GM19240 (cell line): ENCODE measurements around the gene SRGAP1.

Experiments
- DNase-seq: peaks from one replicate; pipeline ENCODE4 v3.0.0; 2011; ENCODE audit warnings: low spot score; ENCODE audit not compliant: insufficient read length

SRGAP1 gene

DNA sequence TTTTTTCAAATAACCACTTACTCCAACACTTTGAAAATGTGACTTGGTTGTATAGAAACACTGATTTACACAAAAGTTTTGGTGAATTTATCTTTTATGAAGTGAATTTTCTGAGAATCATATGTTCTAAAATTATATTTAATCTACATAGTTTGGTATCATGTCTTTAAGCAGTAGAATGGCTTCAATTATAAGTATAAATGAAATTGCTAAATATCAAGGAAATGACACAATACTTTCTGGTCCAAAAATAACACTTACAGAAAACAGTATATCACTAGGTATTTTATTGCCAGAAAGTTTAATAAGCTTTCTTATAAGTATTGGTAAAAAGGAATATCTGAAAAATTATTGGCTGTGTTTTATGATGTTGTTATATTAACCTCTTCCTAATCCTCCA lies 90.9 kb downstream of the SRGAP1 start:
- DNase-seq, result no peak

DNA sequence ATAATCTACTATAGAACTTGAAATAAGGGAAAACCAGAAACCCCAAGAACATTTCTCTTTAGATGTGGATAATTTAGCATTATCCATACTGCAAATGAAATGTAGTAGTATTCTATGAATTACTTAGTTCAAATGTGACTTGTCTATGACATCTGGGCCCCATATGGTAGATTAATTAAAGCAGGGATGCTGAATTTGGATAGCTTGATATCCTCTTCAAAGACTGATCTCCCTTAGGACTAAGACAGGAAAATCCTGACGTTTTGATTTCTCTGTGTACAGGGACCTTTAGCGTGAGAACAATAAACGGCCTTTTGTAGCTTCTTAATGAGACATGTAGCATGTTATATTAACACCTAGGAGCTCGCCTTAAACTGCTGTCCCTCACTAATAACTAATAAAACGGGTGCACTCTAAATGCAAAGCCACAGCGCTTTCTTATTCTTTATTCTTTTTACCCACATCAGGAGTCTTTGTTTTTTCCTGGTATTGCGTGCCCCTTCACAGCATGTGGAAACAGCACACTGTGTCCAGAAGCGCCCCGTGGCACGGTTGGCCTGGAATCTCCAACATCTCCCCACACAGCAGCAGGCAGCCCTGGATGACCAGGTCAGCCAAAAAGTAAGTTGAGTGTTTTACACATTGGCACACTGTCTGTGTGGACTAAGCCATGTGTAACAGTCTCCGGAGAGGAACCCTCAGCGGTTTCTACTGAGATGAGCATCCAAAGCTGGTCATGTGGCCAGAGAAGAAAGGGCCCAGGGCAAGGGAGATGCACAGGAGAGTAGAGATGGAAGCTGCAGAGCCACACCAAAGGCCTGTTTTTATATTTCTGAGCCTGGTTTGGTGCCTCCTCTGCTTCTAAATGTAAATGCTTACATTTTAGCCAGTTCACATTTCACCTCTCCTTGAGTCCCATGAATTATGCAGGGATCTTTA lies 93.1 kb downstream of the SRGAP1 start:
- DNase-seq, result no peak

DNA sequence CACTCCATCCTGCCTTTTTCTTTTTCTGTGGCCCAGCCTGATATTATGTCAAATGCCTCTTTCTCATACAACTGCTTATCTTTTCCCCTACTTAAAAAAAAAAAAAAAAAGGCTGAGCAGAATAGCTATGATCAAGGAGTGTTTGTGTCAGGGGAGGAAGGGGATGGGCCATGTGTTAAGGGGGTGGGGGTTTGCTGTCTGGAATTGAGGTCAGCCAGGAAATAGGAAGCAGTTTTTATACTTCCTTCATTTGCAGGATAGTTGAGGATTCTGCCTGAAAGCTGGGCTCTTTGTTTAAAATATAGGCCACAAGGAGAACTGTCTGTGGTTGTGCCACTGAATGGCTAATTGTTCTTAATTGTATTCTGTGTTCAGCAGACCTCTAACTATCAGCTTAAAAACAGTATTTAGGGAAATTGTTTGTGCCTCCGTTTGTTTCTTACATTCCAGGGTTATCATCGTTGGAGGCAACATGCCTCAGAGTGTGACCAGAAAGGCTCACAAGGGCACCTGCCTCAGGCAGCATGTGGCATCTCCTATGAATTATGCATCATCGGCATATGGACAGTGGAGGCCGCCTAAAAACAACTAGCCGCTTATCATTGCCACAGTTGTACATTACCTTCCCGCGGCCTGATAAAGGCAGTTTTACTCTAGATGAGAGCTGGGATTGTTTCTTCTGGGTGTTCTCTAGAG lies 96.0 kb downstream of the SRGAP1 start:
- no peak for DNase-seq

DNA sequence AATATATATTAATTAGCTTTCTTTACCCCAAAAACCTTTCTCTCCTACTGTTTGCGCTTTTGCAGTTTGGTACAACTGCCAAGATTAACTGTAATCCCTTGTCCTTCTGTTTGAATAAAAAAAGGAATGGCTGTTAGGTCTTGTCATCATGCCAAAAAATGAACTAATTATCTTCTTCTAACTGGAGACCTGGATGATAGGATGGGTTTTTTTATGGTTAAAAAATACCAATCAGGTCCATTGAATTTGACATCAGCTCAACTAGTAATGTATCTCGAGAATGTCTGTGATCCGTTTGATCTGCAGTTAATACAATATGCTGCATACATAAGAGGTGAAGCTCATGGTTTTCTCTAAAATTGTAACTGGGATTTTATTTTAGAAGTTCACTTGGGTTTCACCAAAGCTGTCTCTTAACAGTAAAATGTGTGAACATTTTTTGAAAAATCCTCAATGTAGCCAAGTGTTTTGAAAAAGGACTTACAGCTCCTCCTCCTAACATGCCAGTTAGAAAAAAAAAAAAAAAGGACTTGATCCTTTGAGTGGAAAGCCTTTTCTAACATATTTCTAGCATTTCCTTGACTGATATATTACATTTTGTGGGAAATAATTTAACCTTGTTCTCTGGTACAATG lies 96.8 kb downstream of the SRGAP1 start:
- DNase-seq, result no peak

DNA sequence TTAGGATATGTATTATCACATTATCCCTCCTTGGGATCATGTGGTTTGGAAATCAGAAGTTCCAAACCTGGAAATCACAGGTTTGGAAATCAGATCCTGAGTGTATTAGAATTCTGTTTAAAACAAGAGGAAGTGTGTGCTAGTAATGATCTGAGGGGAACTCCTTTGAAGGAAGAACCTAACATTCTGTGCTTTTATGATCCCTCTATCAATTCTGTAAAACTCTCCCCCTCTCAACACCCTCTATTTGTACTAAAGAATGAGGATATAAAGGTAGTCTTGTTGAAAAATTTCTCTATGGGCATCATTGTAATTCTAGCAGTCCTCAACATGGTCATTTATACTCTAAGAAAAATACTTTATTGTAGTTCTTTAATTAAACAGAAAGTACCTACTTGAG lies 97.4 kb downstream of the SRGAP1 start:
- DNase-seq, result no peak

DNA sequence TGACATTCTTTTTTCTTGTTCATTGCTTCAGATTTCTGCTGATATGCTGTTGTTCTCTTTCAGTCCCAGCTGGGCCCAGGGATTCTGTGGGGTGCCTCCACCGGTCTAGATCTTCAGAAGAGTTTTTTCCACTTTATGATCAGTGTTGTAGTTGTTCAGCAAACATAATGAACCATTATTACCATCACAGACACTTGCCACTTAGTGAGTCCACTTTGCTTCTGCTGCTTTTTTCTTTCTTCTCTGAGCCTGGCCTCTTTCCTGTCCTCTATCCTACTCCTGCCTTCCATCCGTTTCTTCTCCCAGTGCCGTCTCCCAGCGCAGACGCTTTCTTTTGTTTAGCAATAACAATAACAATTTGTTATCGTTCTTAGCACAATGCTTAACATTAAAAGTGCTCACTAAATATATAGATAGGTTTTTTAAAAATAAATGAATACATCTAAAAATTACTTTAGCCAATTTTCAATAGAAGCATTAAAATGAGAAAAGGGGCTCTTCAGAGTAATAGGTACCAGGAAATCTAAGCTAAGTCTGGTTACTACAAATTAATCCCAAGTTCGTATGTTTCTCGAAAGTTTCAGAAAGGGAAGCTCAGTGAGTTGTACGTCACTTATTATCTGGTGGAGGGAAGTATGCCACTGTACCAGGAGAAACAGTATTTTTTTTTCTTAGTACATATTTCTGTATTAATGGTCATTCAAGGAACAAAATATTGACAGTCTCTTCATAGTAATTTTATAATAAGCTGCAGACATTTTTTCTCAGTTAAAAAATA lies 98.2 kb downstream of the SRGAP1 start:
- no peak for DNase-seq

DNA sequence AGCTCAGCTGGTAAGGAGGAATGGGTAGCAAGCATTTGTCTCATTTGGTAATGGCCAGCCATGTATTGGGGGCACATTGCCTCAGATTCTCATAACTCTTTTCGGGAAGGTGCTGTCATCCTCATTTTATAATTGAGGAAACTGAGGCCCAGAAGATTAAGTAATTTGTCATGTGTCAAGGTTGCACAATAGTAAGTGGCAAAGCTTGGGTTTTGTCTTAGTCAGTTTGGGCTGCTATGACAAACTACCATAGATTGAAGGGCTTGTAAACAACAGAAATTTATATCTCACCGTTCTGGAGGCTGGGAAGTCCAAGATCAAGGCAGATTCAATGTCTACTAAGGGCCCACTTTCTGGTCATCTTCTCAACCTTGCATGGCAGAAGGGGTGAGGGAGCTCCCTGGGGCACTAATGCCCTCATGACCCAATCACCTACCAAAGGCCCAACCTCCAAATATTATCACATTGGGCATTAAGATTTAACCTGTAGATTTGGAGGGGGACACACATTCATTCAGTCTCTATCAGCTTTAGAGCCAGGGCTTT lies 99.6 kb downstream of the SRGAP1 start:
- DNase-seq, result no peak

DNA sequence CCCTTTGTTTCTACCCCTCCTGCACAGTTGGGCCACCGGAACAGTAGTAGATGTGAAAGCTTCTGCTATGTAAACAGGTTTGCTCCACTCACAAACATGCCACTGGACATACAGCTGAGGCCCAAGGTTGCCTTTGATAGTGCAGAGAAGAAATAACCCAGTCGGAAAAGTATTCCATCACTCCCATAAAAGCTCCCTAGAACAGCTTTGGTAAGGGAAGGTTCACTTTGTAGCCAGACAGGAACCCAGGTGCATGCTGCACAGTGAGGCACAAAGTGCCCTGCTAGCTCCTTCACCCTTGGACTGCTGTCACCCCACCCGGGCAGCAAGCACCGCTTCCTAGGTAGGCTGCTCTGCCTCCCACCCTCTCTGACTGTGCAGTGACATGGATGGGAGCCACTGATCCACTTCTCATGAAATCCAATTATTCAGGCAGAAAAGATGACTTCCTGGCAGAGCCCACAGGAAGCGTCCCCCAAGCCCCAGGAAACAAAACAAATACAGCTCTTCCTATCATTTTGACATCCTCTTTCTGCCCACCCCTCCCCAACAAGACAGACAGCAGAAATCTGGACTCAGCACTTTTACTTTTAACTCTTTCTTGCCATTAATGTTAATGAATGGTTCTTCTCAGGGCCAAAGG lies 100.2 kb downstream of the SRGAP1 start:
- DNase-seq, result no peak

DNA sequence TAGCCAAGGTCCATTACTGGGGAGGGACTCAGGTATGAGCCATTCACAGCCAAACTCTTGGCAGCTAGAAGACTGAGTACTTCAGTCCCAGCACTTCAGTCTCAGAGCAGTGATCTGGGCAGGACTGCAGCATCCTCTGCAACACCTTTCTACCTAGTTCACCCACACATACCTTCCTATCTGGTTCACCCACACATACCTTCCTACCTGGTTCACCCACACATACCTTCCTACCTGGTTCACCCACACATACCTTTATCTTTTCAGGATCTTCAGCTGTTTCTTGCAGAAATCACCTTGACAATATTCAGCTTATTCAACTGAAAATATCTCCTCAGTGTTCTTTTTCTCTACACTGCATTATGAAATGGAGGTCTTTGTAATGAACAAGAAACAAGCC lies 101.3 kb downstream of the SRGAP1 start:
- no peak for DNase-seq

DNA sequence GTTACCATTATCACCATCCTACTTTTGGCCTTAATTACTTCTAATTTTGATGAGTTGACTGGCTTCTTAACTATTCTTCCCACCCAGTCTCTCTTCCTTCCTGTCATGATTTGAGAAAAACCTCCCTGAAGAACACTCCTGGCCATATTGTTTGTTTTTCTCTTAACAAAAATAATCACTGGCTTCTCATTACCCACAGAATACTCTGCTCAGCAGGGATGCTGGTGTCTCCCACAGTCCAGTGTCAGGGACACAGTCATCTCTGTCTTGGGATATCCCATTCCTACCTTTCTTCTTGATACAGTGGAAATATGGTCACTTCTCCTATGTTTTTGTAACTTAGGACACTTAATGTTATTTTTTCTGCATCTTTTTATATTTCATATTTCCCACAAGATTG lies 103.7 kb downstream of the SRGAP1 start:
- no peak for DNase-seq

DNA sequence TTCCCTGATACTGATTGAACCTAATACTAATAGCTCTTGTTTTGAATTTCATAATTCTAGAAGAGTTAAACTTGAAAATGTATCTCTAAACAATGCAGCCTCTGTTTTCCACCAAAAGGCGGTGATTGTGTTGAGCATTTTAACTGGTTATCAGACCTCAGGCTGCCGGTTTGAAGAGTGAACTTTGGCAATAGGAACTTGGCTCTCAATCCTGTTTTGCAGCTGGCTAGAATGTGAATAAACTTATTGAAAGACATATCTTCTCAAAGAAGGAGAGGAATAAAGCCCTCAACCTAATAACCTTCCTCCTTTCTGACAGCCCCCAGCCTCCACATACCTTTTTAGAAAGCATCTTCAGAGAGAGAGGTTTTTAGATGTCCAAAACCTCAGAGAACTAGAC lies 105.4 kb downstream of the SRGAP1 start:
- DNase-seq, result no peak

DNA sequence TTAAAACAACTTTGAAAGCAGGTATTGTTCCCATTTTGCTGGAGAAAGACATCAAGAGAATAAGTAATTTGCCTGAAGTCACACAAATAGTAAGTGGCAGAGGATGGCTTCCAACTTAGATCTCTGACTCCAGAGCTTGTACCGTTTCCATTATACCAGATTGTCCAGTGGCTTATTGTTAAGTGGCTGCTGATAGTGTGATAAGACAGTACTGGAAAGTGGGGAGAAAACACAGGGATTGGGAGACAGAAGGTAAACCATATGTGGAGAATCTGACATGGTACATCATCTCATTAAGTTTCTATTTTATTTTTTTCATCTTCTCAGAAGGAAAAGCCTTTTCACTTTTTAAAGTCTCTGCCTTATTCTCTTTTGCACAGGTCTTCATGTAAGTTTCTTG lies 108.5 kb downstream of the SRGAP1 start:
- DNase-seq, result no peak

DNA sequence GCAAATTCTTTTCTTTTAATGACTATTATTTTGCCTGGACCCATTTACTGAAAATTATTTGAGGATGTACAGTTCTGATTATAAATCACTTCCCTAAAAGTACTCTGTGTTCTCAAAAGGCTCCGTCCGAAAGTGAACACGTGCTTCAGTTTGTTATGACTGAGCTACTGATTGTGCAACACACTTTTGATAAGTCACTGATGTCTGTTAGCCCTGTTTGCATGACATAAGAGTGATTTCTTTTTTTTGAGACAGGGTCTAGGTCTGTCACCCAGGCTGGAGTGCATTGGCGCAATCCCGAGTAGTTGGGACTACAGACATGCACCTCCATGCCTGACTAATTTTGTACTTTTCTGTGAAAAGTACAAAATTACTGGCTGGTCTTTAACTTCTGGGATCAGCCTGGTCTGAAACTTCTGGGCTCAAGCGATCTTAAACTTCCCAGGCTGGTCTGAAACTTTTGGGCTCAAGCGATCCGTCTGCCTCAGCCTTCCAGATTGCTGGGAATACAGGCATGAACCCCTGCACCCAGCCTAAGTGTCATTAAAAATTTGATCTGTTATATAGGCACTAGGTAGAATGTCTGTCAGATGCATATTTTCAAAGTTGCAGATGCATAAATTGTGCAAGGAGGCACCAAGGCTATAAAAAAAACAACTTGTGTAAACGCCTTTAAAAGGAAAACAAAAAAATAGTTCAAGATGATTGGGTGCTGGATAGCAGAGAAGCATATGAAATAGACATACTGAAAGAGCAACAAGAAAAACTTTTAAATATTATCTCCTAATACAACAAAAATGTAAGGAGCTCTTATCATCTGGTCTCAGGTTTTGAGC lies 111.5 kb downstream of the SRGAP1 start:
- DNase-seq, result no peak

DNA sequence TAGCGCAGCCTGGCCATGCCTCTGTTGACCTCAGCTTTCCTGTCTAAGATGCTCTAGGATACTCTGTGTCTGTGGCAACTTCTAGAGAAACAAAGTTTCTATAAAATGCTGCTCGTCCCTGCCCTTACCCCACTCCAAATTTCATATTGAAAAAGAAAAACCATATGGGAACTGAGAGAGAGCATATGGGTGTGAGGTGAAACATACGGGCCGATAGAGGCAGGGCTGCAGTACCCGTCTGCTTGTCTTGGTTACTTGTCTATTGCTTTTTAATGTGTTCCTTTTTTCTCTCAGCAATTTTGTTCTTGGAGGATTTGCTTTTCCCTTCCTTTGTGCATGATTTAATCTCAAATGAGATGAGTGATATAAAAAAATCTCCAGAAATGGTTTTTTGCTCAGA lies 113.0 kb downstream of the SRGAP1 start:
- no peak for DNase-seq

DNA sequence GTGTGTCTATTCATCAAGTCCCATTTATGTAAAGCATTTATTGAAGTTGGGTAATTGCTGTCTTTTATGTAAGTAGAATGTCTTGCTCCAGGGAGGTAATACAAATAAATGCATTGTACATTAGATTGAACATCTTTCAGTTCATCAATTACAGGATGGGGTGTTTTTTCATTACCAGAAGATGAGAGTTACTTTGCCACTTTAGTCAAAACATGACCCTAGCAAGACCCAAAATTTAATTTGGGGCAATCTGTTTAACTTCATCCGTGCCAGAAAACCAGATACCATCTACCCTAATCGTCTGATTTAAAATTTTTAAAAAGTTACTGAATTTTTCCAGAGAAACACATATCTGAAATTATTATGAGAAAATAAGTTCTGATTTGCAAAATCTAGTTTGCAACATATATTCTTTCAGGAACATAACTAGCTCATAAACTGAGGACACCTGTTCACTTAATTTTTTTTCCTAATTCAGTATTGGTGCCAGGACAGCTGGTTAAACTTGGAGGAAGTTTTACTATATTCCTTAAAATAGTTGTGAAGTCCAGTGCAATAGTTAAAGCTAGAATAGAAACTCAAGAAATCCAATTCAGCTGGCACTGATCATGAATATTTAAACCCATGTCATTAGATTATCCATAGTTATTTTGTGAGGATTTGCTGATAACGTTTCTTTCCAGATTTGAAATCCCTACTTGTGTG lies 114.5 kb downstream of the SRGAP1 start:
- no peak for DNase-seq

DNA sequence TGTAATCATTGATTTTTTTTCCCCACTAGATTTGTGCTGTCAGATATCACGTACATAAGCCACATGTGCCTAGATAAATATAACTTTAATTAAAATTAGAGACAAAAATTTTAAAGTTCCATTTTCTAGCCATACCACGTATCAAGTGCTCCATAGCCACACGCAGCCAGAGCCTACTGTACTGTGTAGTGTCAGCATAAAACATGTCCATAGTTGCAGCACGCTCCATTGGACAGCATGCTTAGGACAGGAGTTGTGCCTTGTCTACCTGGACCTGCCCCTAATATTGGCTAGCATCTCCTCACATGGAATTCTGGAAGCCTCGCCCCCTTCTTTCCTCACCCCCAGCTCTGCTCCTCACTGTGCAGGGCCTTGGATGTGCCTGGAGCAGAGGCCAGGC lies 116.5 kb downstream of the SRGAP1 start:
- DNase-seq, result no peak

DNA sequence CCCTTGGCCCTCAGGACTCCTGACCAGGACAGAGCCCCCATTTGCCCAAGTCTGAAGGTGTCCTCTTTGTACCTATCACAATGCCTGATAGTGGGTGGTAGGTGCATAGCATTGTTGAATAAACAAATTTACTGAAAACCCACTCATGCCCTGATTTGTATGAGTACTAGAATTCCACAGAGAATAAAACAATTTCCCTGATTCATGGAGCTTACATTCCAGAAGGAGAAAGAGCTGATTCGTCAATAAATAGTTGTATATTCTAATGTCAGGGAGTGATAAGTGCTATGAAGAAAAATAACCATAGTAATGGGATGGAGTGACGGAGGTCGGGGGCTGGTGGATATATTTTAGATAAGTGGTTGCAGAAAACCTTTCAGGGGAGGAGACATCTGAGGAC lies 117.0 kb downstream of the SRGAP1 start:
- DNase-seq, result no peak

DNA sequence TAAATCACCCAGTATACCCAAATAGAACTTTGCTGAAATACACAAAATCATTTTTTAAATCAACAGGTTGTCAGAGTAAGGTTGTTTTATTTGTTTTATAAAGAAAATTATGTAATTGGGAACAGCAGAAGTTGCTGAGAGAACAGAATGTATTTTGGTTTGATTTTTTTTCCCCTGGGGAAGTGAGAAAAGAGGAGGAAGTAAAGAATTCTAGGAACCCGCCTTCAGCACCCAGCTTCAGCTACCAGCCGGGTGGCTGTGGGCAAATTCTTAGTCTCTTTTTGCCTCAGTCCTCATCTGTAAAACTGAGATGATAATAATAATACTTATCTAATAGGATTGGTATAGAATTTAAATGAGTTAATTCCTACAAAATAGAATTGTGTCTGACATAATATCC lies 119.4 kb downstream of the SRGAP1 start:
- DNase-seq, result no peak

DNA sequence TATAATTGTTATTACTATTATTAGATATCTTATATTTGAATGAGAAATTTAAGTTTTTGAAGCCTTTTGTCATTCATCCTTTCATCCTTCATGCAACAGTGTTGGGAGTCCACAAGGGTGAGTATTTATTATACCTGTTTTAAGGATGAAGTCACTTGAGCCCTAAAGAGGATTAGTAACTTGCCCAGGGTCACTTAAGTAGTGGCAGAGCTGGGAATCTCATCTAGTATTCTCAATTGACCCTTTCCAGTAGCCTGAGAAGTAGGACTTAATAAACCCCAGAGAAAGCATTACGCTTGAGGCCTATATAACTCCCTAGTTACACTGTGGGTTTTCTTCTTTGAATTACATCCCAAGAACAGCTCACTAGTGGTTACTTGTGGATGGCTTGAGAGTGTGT lies 119.8 kb downstream of the SRGAP1 start:
- no peak for DNase-seq
